Coronary artery (tissue), 2 donors: Measurements from ENCODE around the gene FYN.
A peak's percentile ranks its signal among the peaks of the same experiment; 100 is the strongest.

ENCODE experiments used
- DNase-seq: peaks from one replicate; pipeline ENCODE4 v3.0.0-alpha.2; 2017; ENCODE audit warnings: low spot score
- H3K27ac ChIP-seq, 2 donors: fragments of 200-600 bp; sonication (generic); one replicate each; pipeline ENCODE4 v1.5.1; 2016 to 2019
- H3K4me3 ChIP-seq: fragments of 200-600 bp; sonication (generic); 2 replicates; pipeline ENCODE4 v1.5.1; 2016; ENCODE audit warnings: mild to moderate bottlenecking, moderate library complexity
- CTCF ChIP-seq: fragments of 200-600 bp; sonication (generic); IDR thresholded peaks from one replicate; pipeline ENCODE4 v1.5.1; 2019; ENCODE audit warnings: antibody characterized with exemption

The FYN gene

GRCh38 chr6:111669326-111669725 is 203.9 kb downstream of the FYN start:
- TF ChIP-seq CTCF, result no peak
- Histone ChIP-seq H3K4me3 (no peak overlapping the region), H3K27ac (no peak overlapping the region)

GRCh38 chr6:111668410-111668809 is 204.8 kb downstream of the FYN start:
- H3K4me3 ChIP-seq, result no peak overlapping the region
- DNase-seq, result no peak
- no peak for TF ChIP-seq CTCF
- H3K27ac ChIP-seq, result peak overlapping the region in 1 of 2 donors; percentile 54

More at GRCh38 chr6:111669326-111669725, 203.9 kb downstream of the FYN start:
- DNase-seq, result no peak

- no peak for DNase-seq
- H3K4me3 ChIP-seq, result no peak overlapping the region
- peak overlapping the region in 1 of 2 donors; percentile 39 for H3K27ac ChIP-seq
- TF ChIP-seq CTCF, result no peak
Measured at GRCh38 chr6:111667931-111668330, 205.3 kb downstream of the FYN start.

- TF ChIP-seq CTCF, result no peak
- Histone ChIP-seq H3K27ac (peak overlapping the region in 1 of 2 donors; percentile 79), H3K4me3 (no peak overlapping the region)
- DNase-seq, result no peak
Measured at GRCh38 chr6:111666847-111667246, 206.4 kb downstream of the FYN start.

GRCh38 chr6:111664565-111665030 is 208.7 kb downstream of the FYN start:
- Histone ChIP-seq H3K4me3 (peak overlapping the region; percentile 17), H3K27ac (peak overlapping the region; percentile 40 to 84)
- TF ChIP-seq CTCF, result no peak
- no peak for DNase-seq

- Histone ChIP-seq H3K4me3 (peak overlapping the region; percentile 17), H3K27ac (peak overlapping the region; percentile 40 to 84)
- no peak for TF ChIP-seq CTCF
- no peak for DNase-seq
Measured at GRCh38 chr6:111663692-111664564, 209.3 kb downstream of the FYN start.
